PC-9 (cell line): ENCODE results near the gene TBC1D22A.

Experiments
- CTCF ChIP-seq: fragments of 200-600 bp; sonication (generic); conservative IDR thresholded peaks from 2 replicates; pipeline ENCODE4 v1.6.1; 2017; ENCODE audit warnings: mixed run types, antibody characterized with exemption, mild to moderate bottlenecking, moderate library complexity
- EZH2 ChIP-seq: fragments of 200-600 bp; sonication (generic); IDR thresholded peaks from 2 replicates; pipeline ENCODE4 v1.8.0; 2017; ENCODE audit warnings: antibody characterized with exemption, low read depth

DNA sequence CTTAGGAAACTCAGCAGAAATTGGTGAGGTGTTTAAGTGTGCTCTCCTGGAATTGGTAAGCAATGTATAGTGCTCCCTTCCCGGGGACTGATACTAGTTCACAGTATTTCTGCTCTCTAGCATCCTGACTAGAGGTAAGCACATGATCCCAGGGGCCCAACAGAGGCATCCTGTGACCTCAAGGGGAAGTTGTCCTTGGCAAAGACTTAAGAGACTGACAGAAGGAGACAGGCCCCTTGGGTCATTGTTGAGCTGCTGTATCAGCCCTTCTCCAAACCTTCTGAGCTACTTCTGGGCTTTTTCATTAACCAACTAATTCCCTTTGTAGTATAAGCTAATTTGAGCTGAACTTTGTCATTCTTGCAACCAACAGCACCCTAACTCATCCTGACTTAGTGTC is 4.3 kb upstream of the TBC1D22A start:
- TF ChIP-seq EZH2, result no peak
- TF ChIP-seq CTCF, result no peak
